ENCODE measurements around the gene WDR27. TPM values are rescaled to one million over a fixed set of nuclear protein-coding genes. Genes with fewer than 3 reads are reported as not detected.

The WDR27 gene
- total RNA-seq, 2 donors from 2014 or later: 45.0 to 46.1 TPM

DNA sequence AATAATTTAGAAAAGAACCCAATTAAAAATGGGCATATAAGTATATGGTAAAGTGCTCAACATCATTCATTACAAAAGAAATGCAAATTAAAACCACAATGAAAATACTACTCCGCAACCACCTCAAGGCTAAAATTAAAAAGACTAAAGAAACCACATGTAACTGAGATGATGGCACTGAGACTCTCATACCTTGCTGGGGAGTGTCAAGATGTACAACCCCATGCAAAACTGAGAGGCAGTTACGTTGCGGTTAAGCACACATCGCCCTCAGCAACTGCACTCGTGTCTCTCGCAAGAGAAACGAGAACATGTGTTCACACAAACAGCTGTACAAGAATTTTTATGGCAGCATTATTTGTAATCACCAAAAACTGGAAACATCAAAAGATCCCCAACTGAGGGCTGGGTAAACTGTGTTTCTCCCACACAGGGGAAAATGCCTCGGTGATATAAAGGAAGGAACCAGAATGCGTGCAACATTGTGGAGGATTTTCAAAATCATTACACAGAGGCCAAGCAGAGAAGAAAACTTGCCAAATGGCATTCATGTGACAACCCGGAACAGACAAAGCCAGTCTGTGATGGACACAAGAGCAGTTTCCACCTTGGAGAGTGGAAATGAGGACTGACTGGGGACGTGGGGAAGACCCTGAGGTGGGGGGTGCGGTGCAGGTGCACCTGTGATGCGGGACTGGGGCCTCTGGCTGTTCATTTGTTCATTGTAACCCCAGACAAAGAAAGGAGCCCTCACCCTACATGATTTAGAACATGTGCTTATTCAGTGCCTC is 144.9 kb downstream of the WDR27 start:
- DNase-seq: peak; percentile 57 to 72
- peak overlapping the region; percentile 27 to 63 for H3K4me3 Mint-ChIP-seq
- H3K27ac Mint-ChIP-seq: peak overlapping the region; percentile 38
- ATAC-seq (replicated peaks in 1 of 2): peak; percentile 100
- peaks cover 2 to 21% of the 10 kb centered on the region in 2 donors for H3K36me3 Mint-ChIP-seq (ENCODE audit: insufficient read depth in 2 of 2)
- peaks cover 76% of the 10 kb centered on the region for H3K27me3 Mint-ChIP-seq (ENCODE audit: low read depth)
- H3K4me1 Mint-ChIP-seq (ENCODE audit: low read depth): peaks cover 22% of the 10 kb centered on the region
- H3K9me3 Mint-ChIP-seq: peaks cover 0 to 2% of the 10 kb centered on the region in 2 donors

DNA sequence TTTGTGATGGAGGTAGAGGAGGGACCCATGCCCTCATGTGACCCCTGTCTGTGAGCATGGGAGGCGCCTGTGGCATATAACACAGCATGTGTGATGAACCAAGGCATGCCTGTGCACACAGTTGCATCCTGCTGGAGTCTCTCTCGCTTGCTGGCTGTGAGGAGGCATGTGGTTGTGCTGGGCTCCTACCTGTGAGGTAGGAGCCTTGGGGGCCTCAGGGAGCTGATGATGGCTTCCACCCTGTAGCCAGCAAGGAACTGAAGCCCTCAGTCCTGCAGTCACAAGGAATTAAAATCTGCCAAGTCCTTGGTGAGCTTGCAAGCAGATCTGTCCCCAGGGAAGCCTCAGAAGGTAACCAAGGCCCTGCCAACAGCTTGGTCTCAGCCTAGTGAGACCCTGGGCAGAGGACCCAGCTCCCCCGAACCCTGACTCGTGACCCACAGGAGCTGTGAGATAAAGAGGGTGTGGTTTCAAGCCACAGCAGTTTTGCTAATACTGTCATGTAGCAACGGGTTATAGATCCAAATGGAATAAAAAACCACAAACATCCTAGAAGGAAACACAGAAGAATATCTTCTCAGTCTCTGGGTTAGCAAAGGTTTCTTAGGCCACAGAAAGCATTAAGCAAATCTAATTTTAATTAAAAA is 145.7 kb downstream of the WDR27 start:
- Mint-ChIP-seq H3K9me3 (peaks cover 0 to 2% of the 10 kb centered on the region in 2 donors), H3K27ac (no peak overlapping the region), H3K36me3 (ENCODE audit: insufficient read depth in 2 of 2) (peaks cover 2 to 15% of the 10 kb centered on the region in 2 donors), H3K4me1 (ENCODE audit: low read depth) (peaks cover 22% of the 10 kb centered on the region), H3K27me3 (ENCODE audit: low read depth) (peaks cover 68% of the 10 kb centered on the region), H3K4me3 (no peak overlapping the region)
- no peak for DNase-seq
- ATAC-seq (replicated peaks in 1 of 2): no peak

DNA sequence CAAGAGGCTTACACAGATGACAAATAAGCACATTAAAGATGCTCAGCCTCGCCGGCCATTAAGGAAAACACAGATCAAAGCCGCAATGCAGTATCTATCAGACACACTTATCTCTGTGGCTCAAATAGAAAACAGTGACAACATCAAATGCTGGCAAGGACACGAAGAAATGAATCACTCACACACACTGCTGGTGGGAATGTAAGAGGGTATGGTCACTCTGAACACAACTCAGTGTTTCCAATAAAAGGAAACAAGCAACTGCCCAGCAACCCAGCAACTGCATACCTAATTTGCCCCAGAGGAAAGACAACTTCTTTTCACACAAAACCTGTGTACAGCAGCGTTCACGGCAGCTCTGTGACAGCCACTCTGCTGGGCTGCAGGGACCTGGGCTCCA is 155.8 kb downstream of the WDR27 start:
- peaks cover 6 to 7% of the 10 kb centered on the region in 2 donors for H3K9me3 Mint-ChIP-seq
- no peak for DNase-seq
- H3K27me3 Mint-ChIP-seq (ENCODE audit: low read depth): no peaks in the 10 kb centered on the region
- H3K4me3 Mint-ChIP-seq: no peak overlapping the region
- H3K4me1 Mint-ChIP-seq (ENCODE audit: low read depth): no peaks in the 10 kb centered on the region
- ATAC-seq (replicated peaks in 1 of 2): no peak
- H3K27ac Mint-ChIP-seq: no peak overlapping the region
- H3K36me3 Mint-ChIP-seq (ENCODE audit: insufficient read depth in 2 of 2): peaks cover 4 to 14% of the 10 kb centered on the region in 2 donors

DNA sequence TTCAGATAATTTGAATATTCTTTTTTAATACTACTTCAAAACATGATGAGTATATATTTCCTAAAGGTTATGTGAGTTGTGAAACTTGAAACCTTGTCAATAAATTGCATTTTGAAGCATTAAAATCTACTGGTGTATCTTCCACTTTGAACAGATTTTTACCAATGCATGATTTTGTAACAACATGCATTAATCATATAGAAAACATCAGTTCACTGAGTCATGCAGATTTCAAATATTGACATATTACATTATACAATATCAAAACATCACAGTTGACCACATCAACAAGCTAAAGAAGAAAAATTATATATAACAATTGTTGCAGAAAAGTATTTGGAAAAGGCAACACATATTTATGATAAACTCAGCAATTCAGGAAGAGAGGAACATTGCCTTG is 158.1 kb downstream of the WDR27 start:
- peaks cover 3 to 12% of the 10 kb centered on the region in 2 donors for H3K36me3 Mint-ChIP-seq (ENCODE audit: insufficient read depth in 2 of 2)
- no peaks in the 10 kb centered on the region for H3K27me3 Mint-ChIP-seq (ENCODE audit: low read depth)
- no peak overlapping the region for H3K27ac Mint-ChIP-seq
- DNase-seq: no peak
- no peaks in the 10 kb centered on the region for H3K4me1 Mint-ChIP-seq (ENCODE audit: low read depth)
- peaks cover 5 to 7% of the 10 kb centered on the region in 2 donors for H3K9me3 Mint-ChIP-seq
- H3K4me3 Mint-ChIP-seq: no peak overlapping the region
- no peak for ATAC-seq (replicated peaks in 1 of 2)

DNA sequence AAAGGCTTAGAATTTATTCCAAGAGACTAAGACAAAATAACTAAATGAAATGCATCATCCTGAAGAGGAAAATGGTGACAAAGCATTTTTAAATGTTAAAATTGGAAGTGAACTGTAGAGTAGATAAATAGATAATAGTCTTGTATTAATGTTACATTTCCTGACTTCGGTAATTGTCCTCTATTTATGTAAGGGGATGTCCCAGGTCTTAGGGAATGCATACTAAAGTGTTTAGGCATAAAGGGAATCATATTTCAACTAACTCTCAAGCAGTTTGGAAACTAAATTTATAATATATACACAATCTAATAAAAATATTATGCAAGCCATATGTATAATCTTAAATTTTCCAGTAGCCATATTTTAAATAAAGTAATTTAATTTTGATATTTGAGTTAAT is 159.3 kb downstream of the WDR27 start:
- no peaks in the 10 kb centered on the region for H3K27me3 Mint-ChIP-seq (ENCODE audit: low read depth)
- ATAC-seq (replicated peaks in 1 of 2) (no peak), DNase-seq (no peak)
- peaks cover 1 to 3% of the 10 kb centered on the region in 2 donors for H3K9me3 Mint-ChIP-seq
- no peak overlapping the region for H3K27ac Mint-ChIP-seq
- peaks cover 3 to 9% of the 10 kb centered on the region in 2 donors for H3K36me3 Mint-ChIP-seq (ENCODE audit: insufficient read depth in 2 of 2)
- H3K4me1 Mint-ChIP-seq (ENCODE audit: low read depth): no peaks in the 10 kb centered on the region
- H3K4me3 Mint-ChIP-seq: no peak overlapping the region

DNA sequence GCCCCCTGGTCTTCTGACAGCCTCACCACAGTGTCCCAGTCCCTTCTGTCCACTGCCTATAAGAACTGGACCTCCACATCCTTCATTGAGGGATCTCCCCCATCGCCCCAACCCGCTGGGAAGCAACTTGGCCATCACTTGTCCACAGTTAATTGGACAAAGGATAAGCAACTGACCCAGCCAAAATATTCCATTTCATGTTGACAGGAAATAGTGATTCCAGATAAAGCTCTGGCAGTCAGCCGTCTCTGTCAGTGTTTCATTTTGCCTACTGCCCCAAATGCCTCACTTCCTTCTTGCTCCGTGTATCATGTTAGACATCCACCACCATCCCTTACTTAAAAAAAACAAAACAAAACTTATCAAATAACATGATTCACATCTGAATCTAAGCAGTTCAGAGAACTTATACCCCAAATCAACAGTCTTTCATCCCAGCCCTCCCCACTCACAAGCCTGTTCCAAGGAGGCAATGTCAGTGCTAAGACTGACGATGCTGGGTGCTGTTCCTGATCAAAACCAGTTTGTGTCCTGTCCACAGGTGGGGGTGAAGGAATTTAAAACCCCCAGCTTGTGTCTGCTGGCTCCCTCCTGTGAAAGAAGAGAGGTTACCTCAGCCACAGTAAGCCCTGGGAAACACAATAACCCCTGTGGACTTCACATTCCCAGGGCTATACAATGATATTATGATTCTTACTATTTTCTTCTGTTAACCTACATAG is 162.5 kb downstream of the WDR27 start:
- no peak for DNase-seq
- no peak for ATAC-seq (replicated peaks in 1 of 2)
- Mint-ChIP-seq H3K27me3 (ENCODE audit: low read depth) (no peaks in the 10 kb centered on the region), H3K4me1 (ENCODE audit: low read depth) (no peaks in the 10 kb centered on the region), H3K4me3 (no peak overlapping the region), H3K27ac (no peak overlapping the region), H3K9me3 (peaks cover 7 to 8% of the 10 kb centered on the region in 2 donors), H3K36me3 (ENCODE audit: insufficient read depth in 2 of 2) (peaks cover 7 to 8% of the 10 kb centered on the region in 2 donors)

DNA sequence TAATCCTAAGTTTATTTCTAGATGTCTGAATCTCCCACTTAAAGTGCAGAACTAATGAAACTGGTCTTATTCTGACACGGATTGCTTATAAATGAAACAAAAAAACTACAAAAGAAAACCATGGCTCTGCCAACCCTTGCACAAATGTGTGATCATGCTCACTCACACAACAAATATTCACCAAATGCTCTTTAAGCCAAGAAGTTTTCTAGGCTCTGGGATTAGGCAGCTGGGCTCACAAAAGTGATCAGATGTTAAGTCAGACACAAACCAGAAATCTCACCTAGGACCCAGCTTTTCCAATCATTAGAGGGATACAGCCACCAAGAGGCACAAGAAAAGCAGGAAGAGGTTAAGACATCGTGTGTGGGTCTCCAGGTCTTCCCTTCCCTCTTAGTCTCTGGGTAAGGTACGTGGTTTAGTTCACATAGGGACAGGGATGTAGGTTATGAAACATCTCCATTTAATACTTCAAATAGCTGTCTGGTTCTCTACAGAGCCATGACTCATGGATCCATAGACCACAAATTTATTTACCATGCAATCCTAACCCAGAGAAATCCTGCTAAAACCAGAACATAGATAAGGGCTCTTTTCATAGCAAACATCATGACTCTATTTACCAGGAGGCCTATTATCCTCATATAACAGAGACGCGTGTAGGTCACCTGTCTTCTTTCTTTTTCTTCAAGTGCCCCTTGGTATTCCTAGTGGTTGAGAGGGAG is 165.2 kb downstream of the WDR27 start:
- Mint-ChIP-seq H3K36me3 (ENCODE audit: insufficient read depth in 2 of 2) (peaks cover 18% of the 10 kb centered on the region in 2 donors), H3K27ac (no peak overlapping the region)

DNA sequence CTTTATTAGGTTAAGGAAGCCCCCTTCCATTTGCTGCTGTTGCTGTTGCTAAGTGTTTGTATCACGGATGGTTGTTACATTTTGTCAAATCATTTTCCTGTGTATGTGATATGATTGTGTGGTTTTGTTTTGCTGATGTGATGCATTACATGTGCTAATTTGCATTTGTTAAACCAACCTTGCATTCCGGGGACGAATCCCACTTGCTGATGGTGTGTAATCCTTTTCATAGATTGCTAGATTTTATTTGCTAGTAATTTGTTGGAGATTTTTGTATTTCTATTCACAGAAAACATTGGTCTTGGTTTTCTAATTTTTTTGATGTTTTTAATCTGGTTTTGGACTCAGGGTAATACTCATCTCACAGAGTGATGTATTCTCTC is 167.8 kb downstream of the WDR27 start:
- Mint-ChIP-seq H3K36me3 (ENCODE audit: insufficient read depth in 2 of 2) (peaks cover 18% of the 10 kb centered on the region in 2 donors), H3K9me3 (peaks cover 7 to 15% of the 10 kb centered on the region in 2 donors), H3K4me1 (ENCODE audit: low read depth) (peaks cover 17% of the 10 kb centered on the region), H3K27me3 (ENCODE audit: low read depth) (peaks cover 8% of the 10 kb centered on the region), H3K27ac (no peak overlapping the region), H3K4me3 (no peak overlapping the region)
- ATAC-seq (replicated peaks in 1 of 2): no peak
- no peak for DNase-seq

More for the DNA sequence above, 165.2 kb downstream of the WDR27 start:
- DNase-seq (no peak), ATAC-seq (replicated peaks in 1 of 2) (no peak)
- no peaks in the 10 kb centered on the region for H3K4me1 Mint-ChIP-seq (ENCODE audit: low read depth)
- no peak overlapping the region for H3K4me3 Mint-ChIP-seq
- peaks cover 8% of the 10 kb centered on the region for H3K27me3 Mint-ChIP-seq (ENCODE audit: low read depth)
- H3K9me3 Mint-ChIP-seq: peaks cover 7 to 15% of the 10 kb centered on the region in 2 donors

DNA sequence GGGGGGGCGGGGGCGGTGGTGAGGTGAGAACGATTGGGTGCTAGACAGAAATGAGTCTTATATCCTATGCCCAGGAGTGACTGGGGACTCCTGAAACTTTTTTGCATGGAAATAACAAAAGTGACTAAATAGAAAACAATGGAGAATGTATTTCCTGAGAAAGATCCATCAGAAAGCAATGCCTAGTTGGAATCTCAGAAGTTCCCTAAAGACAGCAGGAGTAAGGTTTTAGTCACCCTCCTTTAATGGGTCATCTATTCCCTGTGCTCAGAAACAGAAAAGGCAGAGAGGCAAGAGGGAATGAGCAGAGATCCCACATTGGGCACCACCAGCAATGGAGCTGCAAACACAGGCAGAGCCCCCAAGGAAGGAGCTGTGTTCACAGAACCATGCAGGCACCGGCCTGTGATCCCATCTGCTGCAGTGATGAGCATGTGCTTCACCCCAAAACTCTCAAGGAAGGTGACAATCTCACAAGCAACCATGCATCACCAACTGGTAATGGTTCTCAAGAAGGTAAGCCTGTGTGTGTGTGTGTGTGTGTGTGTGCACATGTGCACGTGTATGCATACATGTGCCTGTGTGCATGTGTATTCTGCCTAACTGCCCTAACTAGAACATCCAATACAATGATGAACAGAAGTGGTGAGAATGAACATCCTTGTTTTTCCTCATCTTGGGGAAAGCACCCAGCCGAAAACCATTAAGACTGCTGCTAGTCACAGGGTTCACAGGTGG is 168.4 kb downstream of the WDR27 start:
- peaks cover 18% of the 10 kb centered on the region in 2 donors for H3K36me3 Mint-ChIP-seq (ENCODE audit: insufficient read depth in 2 of 2)
- ATAC-seq (replicated peaks in 1 of 2) (no peak), DNase-seq (no peak)
- no peak overlapping the region for H3K4me3 Mint-ChIP-seq
- H3K27ac Mint-ChIP-seq: no peak overlapping the region
- peaks cover 8% of the 10 kb centered on the region for H3K27me3 Mint-ChIP-seq (ENCODE audit: low read depth)
- H3K4me1 Mint-ChIP-seq (ENCODE audit: low read depth): peaks cover 17% of the 10 kb centered on the region
- H3K9me3 Mint-ChIP-seq: peaks cover 7 to 15% of the 10 kb centered on the region in 2 donors

DNA sequence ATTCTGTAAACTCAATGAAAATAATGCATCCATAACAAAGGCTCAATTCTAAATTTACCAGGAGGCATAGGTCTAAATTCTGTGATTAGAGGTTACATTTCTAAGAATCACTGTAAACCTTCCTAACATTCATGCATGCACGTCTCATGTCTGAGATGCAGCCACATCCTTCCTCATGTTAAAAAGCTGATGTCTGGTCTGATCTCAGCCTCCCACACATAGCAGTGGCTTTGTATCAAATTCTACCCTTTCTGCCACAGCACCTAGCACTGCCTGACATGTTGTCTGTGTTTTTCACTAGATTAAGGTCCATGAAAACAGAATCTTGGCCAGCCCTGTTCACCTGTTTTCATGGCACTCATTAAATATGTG is 171.1 kb downstream of the WDR27 start:
- Mint-ChIP-seq H3K9me3 (peaks cover 1 to 7% of the 10 kb centered on the region in 2 donors), H3K36me3 (ENCODE audit: insufficient read depth in 2 of 2) (peaks cover 11 to 13% of the 10 kb centered on the region in 2 donors), H3K27me3 (ENCODE audit: low read depth) (peaks cover 8% of the 10 kb centered on the region), H3K27ac (no peak overlapping the region), H3K4me1 (ENCODE audit: low read depth) (peaks cover 17% of the 10 kb centered on the region), H3K4me3 (peak overlapping the region; percentile 59 to 68)
- DNase-seq: peak; percentile 30 to 33
- peak; percentile 85 to 89 for ATAC-seq (replicated peaks in 1 of 2)

DNA sequence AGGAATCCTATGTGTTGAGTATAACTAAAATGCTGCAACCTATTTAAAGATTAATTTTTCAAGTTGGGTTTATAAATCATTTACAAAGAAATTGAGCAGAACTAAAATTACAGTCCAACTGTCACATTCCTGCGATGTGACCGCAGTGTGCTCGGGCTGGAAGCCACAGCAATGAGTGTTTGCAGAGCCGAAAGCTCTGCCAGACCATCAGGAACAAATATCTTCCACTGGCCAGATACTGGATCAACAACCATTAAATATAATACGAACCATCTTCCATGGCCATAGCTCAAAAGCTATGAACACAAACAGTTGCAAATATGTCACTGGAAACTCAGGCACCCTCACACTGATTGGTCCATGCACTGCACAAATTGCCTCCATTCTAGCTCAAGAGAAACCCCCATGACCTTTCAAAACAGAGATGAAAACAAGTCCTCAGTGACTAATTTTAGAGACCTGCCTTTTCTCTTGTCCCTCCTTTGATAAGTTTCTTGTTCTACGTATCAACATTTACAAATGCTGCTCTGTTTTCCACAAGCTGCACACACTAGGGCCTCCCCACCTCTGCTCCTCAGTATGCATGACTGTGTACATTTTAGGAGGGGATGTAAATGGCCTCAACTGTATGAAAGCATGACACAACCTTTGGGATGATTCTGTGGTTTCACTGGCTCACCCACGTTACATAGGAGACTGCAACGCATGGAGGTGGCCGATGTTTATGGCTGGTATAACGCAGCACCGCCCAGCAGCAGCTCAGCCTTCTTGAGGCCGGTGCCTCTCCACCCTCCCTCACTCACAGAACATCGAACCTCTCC is 171.7 kb downstream of the WDR27 start:
- DNase-seq (peak; percentile 47 to 52), ATAC-seq (replicated peaks in 1 of 2) (peak; percentile 92 to 93)
- Mint-ChIP-seq H3K4me1 (ENCODE audit: low read depth) (peaks cover 17% of the 10 kb centered on the region), H3K27me3 (ENCODE audit: low read depth) (peaks cover 8% of the 10 kb centered on the region), H3K36me3 (ENCODE audit: insufficient read depth in 2 of 2) (peaks cover 11 to 13% of the 10 kb centered on the region in 2 donors), H3K9me3 (peaks cover 1 to 7% of the 10 kb centered on the region in 2 donors), H3K27ac (no peak overlapping the region), H3K4me3 (peak overlapping the region; percentile 59 to 68)

Data from activated T-cell treated with anti-CD3 and anti-CD28 coated beads, Interleukin-2, amount 50 U/mL, for 72 hours (primary cell).